Measurements from ENCODE around the gene PCGF5. TPM values are rescaled to one million over a fixed set of nuclear protein-coding genes. Genes with fewer than 3 reads are reported as not detected.

The PCGF5 gene
- polyA plus RNA-seq, 1 of the 3 experiments (the other 2 are of a cell fraction): 14.5 TPM

DNA sequence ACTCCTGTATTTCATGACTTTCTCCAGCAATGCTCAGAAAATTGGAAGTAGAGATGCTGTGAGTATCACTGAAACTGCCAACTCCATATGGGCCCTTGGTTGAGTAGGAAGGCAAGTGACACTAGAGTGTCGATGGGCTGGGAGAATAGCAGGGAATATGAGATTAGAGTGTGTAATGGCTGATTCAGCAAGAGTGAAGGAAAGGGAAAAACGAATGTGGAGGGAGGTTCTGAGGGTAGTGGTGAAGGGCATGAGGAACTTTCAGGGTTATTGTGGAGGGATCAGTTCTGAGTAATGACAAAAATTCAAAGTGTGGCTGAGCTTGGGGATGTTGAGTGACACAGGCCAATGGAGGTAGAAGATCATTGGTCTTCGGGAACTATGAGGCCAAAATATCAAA, 49.0 kb upstream of the PCGF5 start (continued):
- no peak for TF ChIP-seq USF2 (IDR thresholded peaks at IDR 0.05; ENCODE audit: borderline replicate concordance, low read depth, low read length)

- Histone ChIP-seq H3K36me3 (replicated peaks in 1 of 2; ENCODE audit: control insufficient read depth in 1 of 2, insufficient read depth in 2 of 2, low read length in 1 of 2) (no peaks in the 10 kb centered on the region), H4K20me1 (ENCODE audit: insufficient read depth) (no peaks in the 10 kb centered on the region), H3K9ac (no peak overlapping the region), H3K27me3 (ENCODE audit: insufficient read depth) (no peaks in the 10 kb centered on the region), H3K79me2 (ENCODE audit: insufficient read depth) (peaks cover 69% of the 10 kb centered on the region), H3F3A (replicated peaks; ENCODE audit: insufficient read depth) (peaks cover 8% of the 10 kb centered on the region), H3K4me2 (no peak overlapping the region), H3K27ac (ENCODE audit: low read depth in 2 of 2, low read length in 1 of 2) (no peak overlapping the region), H3K4me1 (ENCODE audit: control insufficient read depth in 1 of 2, insufficient read depth in 2 of 2, low read depth in 1 of 2, low read length in 1 of 2) (no peaks in the 10 kb centered on the region), H3K9me2 (no peaks in the 10 kb centered on the region), H3K9me3 (peaks cover 9% of the 10 kb centered on the region; the same call in 1 of the 2 replicates), H2AFZ (ENCODE audit: low read depth) (no peak overlapping the region), H3K4me3 (ENCODE audit: low read depth in 2 of 2, low read length in 1 of 2) (no peak overlapping the region)
- WGBS (ENCODE audit: low lambda C conversion rate): 91% methylated on average over 2 of the region's 2 CpGs
- TF ChIP-seq MAX (IDR thresholded peaks at IDR 0.05; ENCODE audit: low read depth) (no peak), TAF1 (IDR thresholded peaks at IDR 0.05; ENCODE audit: borderline replicate concordance, low read depth, low read length) (no peak), TCF12 (IDR thresholded peaks at IDR 0.05) (no peak), CTCF (IDR thresholded peaks at IDR 0.05) (no peak), JUND (IDR thresholded peaks at IDR 0.05) (no peak), NRF1 (IDR thresholded peaks at IDR 0.05; ENCODE audit: low read depth, low read length) (no peak), GABPA (IDR thresholded peaks at IDR 0.05; ENCODE audit: low read depth) (no peak), FOSL2 (IDR thresholded peaks at IDR 0.05; ENCODE audit: borderline replicate concordance, low read depth) (no peak), YY1 (IDR thresholded peaks at IDR 0.05; ENCODE audit: low read depth) (no peak), POLR2AphosphoS5 (IDR thresholded peaks at IDR 0.05; ENCODE audit: low read depth, low read length) (no peak), ELF1 (IDR thresholded peaks at IDR 0.05) (no peak)
- TF ChIP-seq, protein P1, sequence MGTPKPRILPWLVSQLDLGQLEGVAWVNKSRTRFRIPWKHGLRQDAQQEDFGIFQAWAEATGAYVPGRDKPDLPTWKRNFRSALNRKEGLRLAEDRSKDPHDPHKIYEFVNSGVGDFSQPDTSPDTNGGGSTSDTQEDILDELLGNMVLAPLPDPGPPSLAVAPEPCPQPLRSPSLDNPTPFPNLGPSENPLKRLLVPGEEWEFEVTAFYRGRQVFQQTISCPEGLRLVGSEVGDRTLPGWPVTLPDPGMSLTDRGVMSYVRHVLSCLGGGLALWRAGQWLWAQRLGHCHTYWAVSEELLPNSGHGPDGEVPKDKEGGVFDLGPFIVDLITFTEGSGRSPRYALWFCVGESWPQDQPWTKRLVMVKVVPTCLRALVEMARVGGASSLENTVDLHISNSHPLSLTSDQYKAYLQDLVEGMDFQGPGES (IDR thresholded peaks at IDR 0.05; ENCODE audit: low read depth, low read length): no peak
- TF ChIP-seq, protein P2, sequence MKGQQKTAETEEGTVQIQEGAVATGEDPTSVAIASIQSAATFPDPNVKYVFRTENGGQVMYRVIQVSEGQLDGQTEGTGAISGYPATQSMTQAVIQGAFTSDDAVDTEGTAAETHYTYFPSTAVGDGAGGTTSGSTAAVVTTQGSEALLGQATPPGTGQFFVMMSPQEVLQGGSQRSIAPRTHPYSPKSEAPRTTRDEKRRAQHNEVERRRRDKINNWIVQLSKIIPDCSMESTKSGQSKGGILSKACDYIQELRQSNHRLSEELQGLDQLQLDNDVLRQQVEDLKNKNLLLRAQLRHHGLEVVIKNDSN (IDR thresholded peaks at IDR 0.05; ENCODE audit: borderline replicate concordance, low read depth): no peak
- TF ChIP-seq, protein P3, sequence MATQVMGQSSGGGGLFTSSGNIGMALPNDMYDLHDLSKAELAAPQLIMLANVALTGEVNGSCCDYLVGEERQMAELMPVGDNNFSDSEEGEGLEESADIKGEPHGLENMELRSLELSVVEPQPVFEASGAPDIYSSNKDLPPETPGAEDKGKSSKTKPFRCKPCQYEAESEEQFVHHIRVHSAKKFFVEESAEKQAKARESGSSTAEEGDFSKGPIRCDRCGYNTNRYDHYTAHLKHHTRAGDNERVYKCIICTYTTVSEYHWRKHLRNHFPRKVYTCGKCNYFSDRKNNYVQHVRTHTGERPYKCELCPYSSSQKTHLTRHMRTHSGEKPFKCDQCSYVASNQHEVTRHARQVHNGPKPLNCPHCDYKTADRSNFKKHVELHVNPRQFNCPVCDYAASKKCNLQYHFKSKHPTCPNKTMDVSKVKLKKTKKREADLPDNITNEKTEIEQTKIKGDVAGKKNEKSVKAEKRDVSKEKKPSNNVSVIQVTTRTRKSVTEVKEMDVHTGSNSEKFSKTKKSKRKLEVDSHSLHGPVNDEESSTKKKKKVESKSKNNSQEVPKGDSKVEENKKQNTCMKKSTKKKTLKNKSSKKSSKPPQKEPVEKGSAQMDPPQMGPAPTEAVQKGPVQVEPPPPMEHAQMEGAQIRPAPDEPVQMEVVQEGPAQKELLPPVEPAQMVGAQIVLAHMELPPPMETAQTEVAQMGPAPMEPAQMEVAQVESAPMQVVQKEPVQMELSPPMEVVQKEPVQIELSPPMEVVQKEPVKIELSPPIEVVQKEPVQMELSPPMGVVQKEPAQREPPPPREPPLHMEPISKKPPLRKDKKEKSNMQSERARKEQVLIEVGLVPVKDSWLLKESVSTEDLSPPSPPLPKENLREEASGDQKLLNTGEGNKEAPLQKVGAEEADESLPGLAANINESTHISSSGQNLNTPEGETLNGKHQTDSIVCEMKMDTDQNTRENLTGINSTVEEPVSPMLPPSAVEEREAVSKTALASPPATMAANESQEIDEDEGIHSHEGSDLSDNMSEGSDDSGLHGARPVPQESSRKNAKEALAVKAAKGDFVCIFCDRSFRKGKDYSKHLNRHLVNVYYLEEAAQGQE (IDR thresholded peaks at IDR 0.05; ENCODE audit: low read depth, low read length): no peak
- ChIA-PET CTCF (no interaction called here), POLR2A (no interaction called here)
- DNase-seq: no peak
Observed at GRCh38 chr10:91172348-91172747, 48.1 kb upstream of the PCGF5 start.
